HG02623 (cell line): Measurements from ENCODE around the gene RALBP1.

Experiments used
- ATAC-seq: cut with Tn5 transposase; IDR thresholded peaks from one replicate; pipeline ENCODE4 v1.9.1; 2021; ENCODE audit warnings: moderate library complexity; ENCODE audit not compliant: unreplicated experiment

RALBP1 gene

DNA sequence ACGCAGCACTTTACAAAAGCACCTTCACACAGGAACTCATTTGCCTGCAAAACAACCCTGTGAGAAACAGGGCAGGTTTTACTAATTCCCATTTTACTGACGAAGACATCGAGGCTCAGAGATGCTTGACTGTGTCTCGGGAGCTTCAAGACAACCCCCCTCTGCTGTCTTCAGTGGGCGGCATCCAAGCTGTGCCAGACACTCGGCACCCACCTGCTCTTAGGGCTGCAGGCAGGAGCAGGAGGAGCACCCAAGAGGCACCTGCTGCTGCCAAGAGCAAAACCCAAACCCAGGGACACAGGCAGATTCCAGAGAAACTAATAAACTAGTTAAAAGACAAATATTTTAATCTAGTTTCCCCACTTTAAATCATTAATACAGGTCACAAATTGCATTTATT, 71.2 kb downstream of the RALBP1 start:
- no peak for ATAC-seq

- no peak for ATAC-seq
These were observed 72.5 kb downstream of the RALBP1 start for GRCh38 chr18:9547782-9548181.

GRCh38 chr18:9549405-9549804, 74.1 kb downstream of the RALBP1 start:
- ATAC-seq, result no peak

- ATAC-seq, result no peak
These were observed 75.1 kb downstream of the RALBP1 start for GRCh38 chr18:9550429-9550828.

DNA sequence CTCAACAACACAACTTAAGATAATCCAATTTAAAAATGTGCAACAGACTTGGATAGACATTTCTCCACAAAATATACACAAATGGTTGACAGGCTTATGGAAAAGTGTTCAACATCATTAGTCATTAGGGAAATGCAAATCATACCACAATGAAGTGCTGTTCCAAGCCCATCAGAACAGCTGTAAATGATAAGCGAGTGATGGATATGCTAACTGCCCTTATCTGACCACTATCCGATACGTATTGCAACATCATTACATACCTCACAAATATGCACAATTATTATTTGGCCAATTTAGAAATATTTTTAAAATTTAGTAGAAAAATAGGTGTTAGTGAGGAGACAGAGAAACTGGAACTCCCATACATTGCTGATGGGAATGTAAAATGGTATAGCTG, 76.9 kb downstream of the RALBP1 start:
- no peak for ATAC-seq

- no peak for ATAC-seq
These were observed 77.3 kb downstream of the RALBP1 start for GRCh38 chr18:9552616-9553015.

DNA sequence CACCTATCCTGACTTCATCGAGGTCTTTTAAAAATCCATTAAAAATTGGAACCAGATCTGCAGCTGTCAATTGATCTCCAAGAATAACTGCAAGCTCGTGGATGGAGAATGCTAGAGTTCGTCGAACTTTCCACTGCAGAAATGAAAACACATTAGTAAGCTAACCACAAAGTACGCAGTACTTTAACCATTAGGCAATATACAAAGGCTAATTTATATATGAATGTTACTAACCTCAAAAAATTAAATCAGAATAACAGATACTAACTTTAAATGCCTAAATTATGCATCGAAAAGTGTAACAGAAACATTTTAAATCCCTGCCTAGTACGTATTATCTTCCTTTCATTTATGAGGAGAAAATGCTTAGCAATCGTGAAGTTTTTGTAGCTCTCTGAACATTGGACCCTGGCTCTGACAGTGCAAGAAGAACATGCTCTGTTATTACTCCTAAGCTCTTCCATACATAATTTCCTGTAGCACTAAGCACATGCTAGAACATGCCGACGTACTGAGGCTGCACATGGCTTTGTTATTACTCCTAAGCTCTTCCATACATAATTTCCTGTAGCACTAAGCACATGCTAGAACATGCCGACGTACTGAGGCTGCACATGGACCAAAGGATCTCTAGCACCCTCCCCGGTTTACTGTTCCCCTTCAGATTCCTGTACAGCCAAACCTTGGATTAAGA, 82.1 kb downstream of the RALBP1 start:
- ATAC-seq, result no peak

GRCh38 chr18:9558387-9559064, 83.2 kb downstream of the RALBP1 start:
- ATAC-seq, result no peak

- no peak for ATAC-seq
These were observed 83.9 kb downstream of the RALBP1 start for GRCh38 chr18:9559253-9559652.

- ATAC-seq, result no peak
These were observed 86.4 kb downstream of the RALBP1 start for GRCh38 chr18:9561759-9562158.

DNA sequence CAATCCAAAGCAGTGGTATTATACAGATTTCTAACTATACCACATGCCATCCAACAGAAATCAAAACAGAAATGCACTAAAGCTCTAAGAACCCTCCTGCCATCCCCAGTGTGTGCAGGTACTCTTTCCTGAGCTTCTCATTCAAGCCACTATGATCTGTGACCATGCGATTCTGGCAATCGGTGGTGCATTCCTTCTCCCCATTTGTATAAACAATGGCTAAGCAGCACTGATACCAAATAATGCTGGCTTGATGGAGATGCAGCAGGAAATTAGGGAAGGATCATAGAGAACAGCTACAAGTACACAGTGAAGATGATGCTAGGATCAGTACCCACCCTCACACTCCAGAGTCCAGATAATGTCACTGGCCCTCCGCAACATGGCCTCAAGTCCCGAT, 87.3 kb downstream of the RALBP1 start:
- ATAC-seq, result no peak

GRCh38 chr18:9563331-9563730, 88.0 kb downstream of the RALBP1 start:
- no peak for ATAC-seq

- ATAC-seq, result no peak
These were observed 90.1 kb downstream of the RALBP1 start for GRCh38 chr18:9565407-9565806.

DNA sequence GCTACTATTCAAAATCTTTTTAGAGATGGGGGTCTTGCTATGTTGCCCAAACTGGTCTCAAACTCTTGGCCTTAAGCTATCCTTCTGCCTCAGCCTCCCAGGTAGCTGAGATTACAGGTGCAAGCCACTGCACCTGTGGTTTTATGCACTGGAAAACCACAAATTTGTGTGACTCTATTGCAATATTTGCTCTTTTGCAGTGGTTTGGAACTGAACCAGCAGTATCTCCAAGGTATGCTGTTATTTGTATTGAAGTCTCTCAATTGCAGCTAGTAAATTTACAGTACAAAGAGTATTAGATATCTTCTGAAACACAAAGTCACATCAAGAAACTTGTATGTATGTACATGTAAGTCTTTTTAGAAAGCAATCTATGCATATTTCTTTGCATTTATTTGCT, 92.9 kb downstream of the RALBP1 start:
- ATAC-seq, result no peak

- no peak for ATAC-seq
These were observed 93.9 kb downstream of the RALBP1 start for GRCh38 chr18:9569178-9569577.

DNA sequence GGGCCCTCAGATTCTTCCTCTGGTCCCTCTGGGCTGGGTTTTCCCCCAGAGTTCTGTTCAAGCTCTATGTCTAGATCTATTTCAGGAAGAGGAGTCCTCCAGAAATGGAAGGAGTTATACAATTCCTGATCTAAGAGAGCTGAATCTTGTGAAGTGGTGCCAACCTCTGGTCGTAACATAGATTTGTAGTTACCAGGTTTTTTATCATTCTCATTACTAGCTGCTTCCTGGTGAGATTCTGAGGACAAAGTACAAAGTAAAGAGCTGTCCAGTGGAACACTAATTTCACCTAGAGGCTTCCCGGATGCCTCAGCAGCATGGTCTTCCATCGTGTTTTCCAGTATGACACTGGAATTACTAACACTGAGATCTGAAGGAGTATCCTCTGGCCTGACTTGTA, 94.9 kb downstream of the RALBP1 start:
- ATAC-seq, result no peak

- no peak for ATAC-seq
These were observed 96.2 kb downstream of the RALBP1 start for GRCh38 chr18:9571546-9571945.

- ATAC-seq, result no peak
These were observed 99.3 kb downstream of the RALBP1 start for GRCh38 chr18:9574473-9575115.

- ATAC-seq, result no peak
These were observed 100.2 kb downstream of the RALBP1 start for GRCh38 chr18:9575558-9575957.

DNA sequence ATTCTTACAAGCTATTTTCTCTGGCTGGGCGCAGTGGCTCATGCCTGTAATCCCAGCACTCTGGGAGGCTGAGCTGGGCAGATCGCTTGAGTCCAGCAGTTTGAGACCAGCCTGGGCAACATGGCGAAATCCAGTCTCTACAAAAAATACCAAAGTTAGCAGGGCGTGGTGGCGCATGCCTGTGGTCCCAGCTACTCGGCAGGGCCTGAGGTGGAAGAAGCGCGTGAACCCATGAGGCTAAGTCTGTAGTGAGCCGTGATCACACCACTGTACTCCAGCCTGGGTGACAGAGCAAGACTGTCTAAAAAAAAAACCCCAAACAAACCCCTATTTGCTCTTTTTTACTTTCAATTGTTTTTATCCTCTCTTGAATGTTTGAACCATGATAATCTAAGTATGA, 102.0 kb downstream of the RALBP1 start:
- ATAC-seq, result no peak

DNA sequence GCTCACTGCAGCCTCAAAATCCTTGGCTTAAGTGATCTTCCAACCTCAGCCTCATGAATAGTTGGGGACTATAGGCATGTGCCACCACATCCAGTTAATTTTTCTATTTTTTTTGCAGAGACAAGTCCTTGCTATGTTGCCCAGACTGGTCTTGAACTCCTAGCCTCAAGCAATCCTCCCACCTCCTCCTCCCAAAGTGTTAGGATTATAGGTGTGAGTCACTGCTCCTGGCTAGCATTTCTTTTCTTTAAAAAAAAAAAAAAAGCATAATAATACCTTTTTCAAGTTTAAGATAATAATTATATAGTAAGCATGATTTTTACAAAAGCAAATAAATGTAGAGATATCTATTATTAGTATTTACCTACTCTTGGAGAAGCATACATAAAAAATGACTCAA, 103.0 kb downstream of the RALBP1 start:
- ATAC-seq, result no peak

GRCh38 chr18:9581667-9582066, 106.4 kb downstream of the RALBP1 start:
- no peak for ATAC-seq
